Activated naive CD8-positive, alpha-beta T cell treated with anti-CD3 and anti-CD28 coated beads for 36 hours (primary cell): ENCODE measurements around the gene CETN1. TPM values are rescaled to one million over a fixed set of nuclear protein-coding genes. Genes with fewer than 3 reads are reported as not detected.

Experiments
- DNase-seq: peaks from one replicate; pipeline ENCODE4 v3.0.0; 2021
- H3K27ac Mint-ChIP-seq: one replicate; pipeline ENCODE4 v1.8.0; 2022; ENCODE audit warnings: mild to moderate bottlenecking, moderate library complexity, mixed read lengths
- H3K27me3 Mint-ChIP-seq: one replicate; pipeline ENCODE4 v1.8.0; 2022; ENCODE audit warnings: mild to moderate bottlenecking, mixed read lengths
- H3K36me3 Mint-ChIP-seq: one replicate; pipeline ENCODE4 v1.8.0; 2021; ENCODE audit warnings: mild to moderate bottlenecking, mixed read lengths
- H3K4me1 Mint-ChIP-seq: one replicate; pipeline ENCODE4 v1.8.0; 2021; ENCODE audit warnings: mixed read lengths
- H3K4me3 Mint-ChIP-seq: one replicate; pipeline ENCODE4 v1.8.0; 2022; ENCODE audit warnings: mild to moderate bottlenecking, moderate library complexity, mixed read lengths
- H3K9me3 Mint-ChIP-seq: one replicate; pipeline ENCODE4 v1.8.0; 2022; ENCODE audit warnings: mixed read lengths
- total RNA-seq, 2 experiments: library from RNA; stranded (reverse); gene quantifications; one replicate each; pipeline ENCODE4 v1.2.3, GENCODE V29; 2021

The CETN1 gene
- total RNA-seq, 2 experiments from 2014 or later: not detected

DNA sequence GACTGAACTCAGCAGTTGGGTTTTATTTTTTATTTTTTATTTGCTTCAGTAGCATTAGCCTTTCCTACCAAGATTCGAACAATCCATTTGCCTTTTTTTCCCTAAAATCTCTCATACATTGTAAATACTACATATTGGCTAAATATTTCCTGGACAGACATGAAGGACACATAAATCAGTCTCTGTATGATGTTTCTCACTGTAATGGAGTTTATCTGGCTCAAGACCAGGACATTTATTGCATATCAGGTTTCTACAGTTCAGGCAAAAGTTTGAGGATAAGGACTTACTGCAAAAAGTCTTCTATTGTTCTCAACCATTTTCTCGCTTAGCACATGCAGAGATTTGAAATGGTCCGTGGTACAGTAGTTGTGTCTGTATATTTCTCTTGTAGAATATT, 19.9 kb downstream of the CETN1 start:
- no peaks in the 10 kb centered on the region for H3K36me3 Mint-ChIP-seq
- H3K27me3 Mint-ChIP-seq: peaks cover 37% of the 10 kb centered on the region
- no peak for DNase-seq
- H3K27ac Mint-ChIP-seq: no peak overlapping the region
- peaks cover 5% of the 10 kb centered on the region for H3K4me1 Mint-ChIP-seq
- H3K4me3 Mint-ChIP-seq: no peak overlapping the region
- no peaks in the 10 kb centered on the region for H3K9me3 Mint-ChIP-seq

DNA sequence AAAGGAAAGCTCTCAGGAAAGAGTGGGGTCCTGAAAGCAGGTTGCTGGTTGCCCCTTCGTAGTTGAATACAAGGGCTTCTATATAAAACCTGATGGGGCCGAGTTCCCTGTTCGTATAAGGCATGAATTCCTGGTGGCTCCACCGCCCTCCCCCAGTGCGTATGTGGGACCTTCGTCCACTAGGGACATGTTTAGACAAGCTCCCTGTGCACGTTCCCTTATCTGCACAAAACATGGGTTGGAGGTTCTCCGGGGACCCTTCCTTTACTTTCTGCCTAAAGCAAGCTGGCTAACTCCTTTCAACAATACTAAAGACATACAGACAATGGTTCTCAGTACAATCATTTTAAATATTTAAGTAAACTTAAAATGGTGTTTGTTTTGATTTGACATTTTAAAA, 24.6 kb downstream of the CETN1 start:
- H3K4me3 Mint-ChIP-seq: no peak overlapping the region
- H3K27me3 Mint-ChIP-seq: peaks cover 21% of the 10 kb centered on the region
- H3K4me1 Mint-ChIP-seq: no peaks in the 10 kb centered on the region
- no peak overlapping the region for H3K27ac Mint-ChIP-seq
- no peaks in the 10 kb centered on the region for H3K9me3 Mint-ChIP-seq
- no peaks in the 10 kb centered on the region for H3K36me3 Mint-ChIP-seq
- DNase-seq: no peak

- Mint-ChIP-seq H3K4me3 (no peak overlapping the region), H3K27me3 (peaks cover 5% of the 10 kb centered on the region), H3K4me1 (no peaks in the 10 kb centered on the region), H3K27ac (no peak overlapping the region), H3K9me3 (no peaks in the 10 kb centered on the region), H3K36me3 (no peaks in the 10 kb centered on the region)
- no peak for DNase-seq
Measured at GRCh38 chr18:607930-608329, 27.8 kb downstream of the CETN1 start.

DNA sequence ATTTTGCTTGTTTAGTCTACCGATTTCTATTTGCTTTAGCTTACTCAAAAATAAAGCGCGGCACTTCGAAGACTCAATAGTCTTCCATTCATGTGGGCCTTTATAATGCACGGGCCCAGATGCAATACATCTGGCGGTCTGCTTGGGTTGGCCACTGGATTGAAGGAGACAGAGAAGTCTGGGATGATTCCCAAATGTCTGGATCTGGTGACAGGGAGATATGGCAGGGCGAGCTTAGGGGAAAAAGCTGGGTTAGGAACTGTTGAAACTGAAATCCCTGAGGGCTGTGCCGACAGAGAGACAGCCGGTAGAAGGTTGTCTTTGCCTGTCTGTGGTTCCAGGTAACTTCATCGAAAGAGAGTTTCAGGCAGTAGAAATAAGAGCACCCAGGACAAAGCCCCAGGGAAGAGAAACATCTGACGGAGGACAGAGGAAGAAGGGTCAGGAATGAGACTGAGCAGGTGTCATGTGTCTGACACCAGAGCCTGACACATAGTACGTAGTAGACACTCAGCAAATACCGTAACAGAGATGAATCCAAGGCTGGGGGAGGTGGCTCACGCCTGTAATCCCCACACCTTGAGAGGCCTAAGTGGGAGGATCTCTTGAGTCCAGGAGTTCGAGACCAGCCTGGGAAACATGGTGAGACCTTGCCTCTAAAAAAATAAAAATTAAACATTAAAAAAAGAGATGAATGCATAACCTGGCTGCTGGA, 30.2 kb downstream of the CETN1 start:
- H3K9me3 Mint-ChIP-seq: no peaks in the 10 kb centered on the region
- H3K27ac Mint-ChIP-seq: no peak overlapping the region
- no peak for DNase-seq
- no peaks in the 10 kb centered on the region for H3K4me1 Mint-ChIP-seq
- peaks cover 5% of the 10 kb centered on the region for H3K27me3 Mint-ChIP-seq
- no peaks in the 10 kb centered on the region for H3K36me3 Mint-ChIP-seq
- H3K4me3 Mint-ChIP-seq: no peak overlapping the region

- DNase-seq: no peak
- Mint-ChIP-seq H3K27me3 (no peaks in the 10 kb centered on the region), H3K36me3 (no peaks in the 10 kb centered on the region), H3K27ac (no peak overlapping the region), H3K9me3 (no peaks in the 10 kb centered on the region), H3K4me1 (no peaks in the 10 kb centered on the region), H3K4me3 (no peak overlapping the region)
Measured at GRCh38 chr18:612156-612555, 32.0 kb downstream of the CETN1 start.

GRCh38 chr18:614193-614592, 34.0 kb downstream of the CETN1 start:
- Mint-ChIP-seq H3K27ac (no peak overlapping the region), H3K27me3 (no peaks in the 10 kb centered on the region), H3K36me3 (no peaks in the 10 kb centered on the region), H3K9me3 (no peaks in the 10 kb centered on the region), H3K4me3 (no peak overlapping the region), H3K4me1 (no peaks in the 10 kb centered on the region)
- no peak for DNase-seq

- no peaks in the 10 kb centered on the region for H3K27me3 Mint-ChIP-seq
Measured at GRCh38 chr18:615092-615521, 34.9 kb downstream of the CETN1 start.

DNA sequence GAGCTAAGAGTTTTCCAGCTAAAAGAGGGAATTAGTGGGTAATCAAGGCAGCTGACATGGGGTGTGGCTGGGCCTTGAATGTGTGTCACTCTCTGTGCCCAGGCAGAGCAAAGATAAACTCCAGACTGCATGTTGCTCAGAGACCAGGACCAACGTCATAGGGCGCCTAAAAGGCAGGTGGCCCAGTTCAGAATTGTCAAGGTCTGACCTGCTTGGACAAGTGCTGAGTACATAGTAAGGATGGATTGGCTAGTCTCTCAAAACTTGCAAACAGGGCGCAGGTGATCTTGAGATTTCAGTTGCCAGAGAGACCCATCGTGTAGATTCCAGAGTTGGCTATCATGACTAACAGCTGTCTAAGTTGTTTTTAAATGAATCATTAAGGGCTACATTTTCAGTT, 35.6 kb downstream of the CETN1 start:
- Mint-ChIP-seq H3K4me3 (no peak overlapping the region), H3K9me3 (no peaks in the 10 kb centered on the region), H3K27me3 (no peaks in the 10 kb centered on the region), H3K36me3 (no peaks in the 10 kb centered on the region), H3K4me1 (no peaks in the 10 kb centered on the region), H3K27ac (no peak overlapping the region)
- DNase-seq: no peak

More at GRCh38 chr18:615092-615521, 34.9 kb downstream of the CETN1 start:
- no peaks in the 10 kb centered on the region for H3K36me3 Mint-ChIP-seq
- no peak overlapping the region for H3K4me3 Mint-ChIP-seq
- H3K27ac Mint-ChIP-seq: no peak overlapping the region
- DNase-seq: no peak
- no peaks in the 10 kb centered on the region for H3K9me3 Mint-ChIP-seq
- no peaks in the 10 kb centered on the region for H3K4me1 Mint-ChIP-seq

- H3K27me3 Mint-ChIP-seq: no peaks in the 10 kb centered on the region
- no peak overlapping the region for H3K27ac Mint-ChIP-seq
- H3K4me3 Mint-ChIP-seq: no peak overlapping the region
- H3K36me3 Mint-ChIP-seq: no peaks in the 10 kb centered on the region
- DNase-seq: no peak
- H3K9me3 Mint-ChIP-seq: no peaks in the 10 kb centered on the region
- H3K4me1 Mint-ChIP-seq: no peaks in the 10 kb centered on the region
Measured at GRCh38 chr18:616380-616995, 36.3 kb downstream of the CETN1 start.

DNA sequence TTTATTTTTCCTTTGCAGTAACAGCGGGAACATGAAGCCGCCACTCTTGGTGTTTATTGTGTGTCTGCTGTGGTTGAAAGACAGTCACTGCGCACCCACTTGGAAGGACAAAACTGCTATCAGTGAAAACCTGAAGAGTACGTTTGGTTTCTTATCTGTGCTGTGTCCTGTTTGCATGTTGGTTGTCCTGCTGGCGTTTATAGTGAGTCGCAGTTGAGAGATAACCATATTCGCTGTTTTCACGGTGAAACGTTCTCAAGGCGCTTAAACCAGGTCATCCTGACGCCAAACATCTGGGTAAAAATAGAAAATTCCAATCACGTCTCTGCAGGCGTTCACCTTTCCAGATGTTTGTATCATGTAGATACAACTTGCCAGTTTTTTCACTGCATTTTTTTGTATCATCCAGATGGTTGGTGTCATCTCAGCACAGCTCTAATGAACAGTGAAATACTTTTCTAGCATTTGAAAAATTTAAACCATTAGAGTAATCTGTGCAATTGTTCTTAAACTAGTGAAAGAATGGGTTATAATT, 37.9 kb downstream of the CETN1 start:
- no peaks in the 10 kb centered on the region for H3K36me3 Mint-ChIP-seq

GRCh38 chr18:618618-619017, 38.4 kb downstream of the CETN1 start:
- H3K36me3 Mint-ChIP-seq: no peaks in the 10 kb centered on the region

More for the DNA sequence above, 37.9 kb downstream of the CETN1 start:
- no peak overlapping the region for H3K4me3 Mint-ChIP-seq
- H3K27ac Mint-ChIP-seq: no peak overlapping the region
- H3K9me3 Mint-ChIP-seq: no peaks in the 10 kb centered on the region
- H3K27me3 Mint-ChIP-seq: no peaks in the 10 kb centered on the region
- DNase-seq: no peak
- H3K4me1 Mint-ChIP-seq: no peaks in the 10 kb centered on the region

GRCh38 chr18:621291-622043, 41.3 kb downstream of the CETN1 start:
- Mint-ChIP-seq H3K36me3 (no peaks in the 10 kb centered on the region), H3K4me3 (no peak overlapping the region), H3K27me3 (peaks cover 4% of the 10 kb centered on the region), H3K4me1 (peaks cover 1% of the 10 kb centered on the region), H3K9me3 (no peaks in the 10 kb centered on the region), H3K27ac (no peak overlapping the region)
- DNase-seq: no peak

More at GRCh38 chr18:618618-619017, 38.4 kb downstream of the CETN1 start:
- Mint-ChIP-seq H3K9me3 (no peaks in the 10 kb centered on the region), H3K4me1 (no peaks in the 10 kb centered on the region), H3K27ac (no peak overlapping the region), H3K4me3 (no peak overlapping the region), H3K27me3 (peaks cover under 1% of the 10 kb centered on the region)
- no peak for DNase-seq

DNA sequence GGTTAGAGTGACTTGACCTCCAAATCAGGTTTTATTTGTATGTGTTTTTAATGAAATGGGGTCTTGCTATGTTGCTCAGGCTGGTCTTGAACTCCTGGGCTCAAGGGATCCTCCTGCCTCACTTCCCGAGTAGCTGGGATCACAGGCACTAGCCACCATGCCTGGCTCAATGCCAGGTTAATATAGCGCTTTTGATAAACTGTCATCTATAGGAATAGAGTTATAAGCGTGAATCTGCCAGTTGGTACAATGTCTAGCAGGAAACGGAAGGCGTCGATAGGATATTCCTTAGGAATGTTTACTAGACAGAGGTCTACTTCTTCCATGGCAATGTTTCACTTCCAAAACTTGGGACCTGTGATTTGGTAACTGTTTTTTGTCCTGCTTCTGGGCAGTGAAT, 42.1 kb downstream of the CETN1 start:
- Mint-ChIP-seq H3K36me3 (no peaks in the 10 kb centered on the region), H3K27ac (no peak overlapping the region), H3K4me3 (no peak overlapping the region), H3K9me3 (no peaks in the 10 kb centered on the region), H3K4me1 (peaks cover 1% of the 10 kb centered on the region), H3K27me3 (peaks cover 4% of the 10 kb centered on the region)
- no peak for DNase-seq

DNA sequence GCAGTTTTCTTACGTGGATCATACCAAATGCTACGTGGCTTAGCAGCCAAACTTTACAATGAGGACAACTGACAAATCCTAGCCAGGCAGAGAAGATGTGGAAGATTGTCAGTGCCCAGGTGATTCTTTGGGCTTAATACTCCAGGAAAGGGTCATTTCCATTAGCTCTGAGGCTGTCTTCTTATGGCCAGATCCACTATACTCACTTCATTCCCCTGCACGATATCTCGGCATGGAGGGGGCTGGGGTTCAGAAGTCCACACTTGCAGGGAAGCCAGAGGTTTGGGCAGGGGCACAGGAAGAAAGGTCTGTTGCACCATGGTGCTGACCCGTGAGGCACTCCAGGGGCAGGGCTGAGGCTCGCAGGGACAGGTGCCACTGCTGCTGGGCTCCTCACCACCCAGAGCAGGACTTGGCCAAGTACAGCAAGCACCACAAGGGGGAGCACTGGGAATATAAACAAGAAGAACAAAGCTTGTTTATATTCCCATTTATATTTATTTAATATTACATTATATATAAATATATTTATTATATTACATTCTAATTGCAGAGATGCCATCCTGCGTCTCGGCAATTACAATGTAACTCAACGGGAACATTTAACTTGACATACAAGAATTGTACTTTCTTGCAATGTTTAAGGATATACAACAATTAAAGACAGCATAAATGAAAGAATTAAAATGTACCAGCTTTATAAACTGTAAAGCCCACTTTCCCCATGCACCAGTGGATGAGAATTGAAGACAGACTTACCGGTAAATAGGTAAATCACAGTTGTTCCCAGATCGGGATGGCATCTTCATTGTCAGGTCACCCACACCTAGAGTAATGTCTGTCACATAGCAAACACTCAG, 43.8 kb downstream of the CETN1 start:
- H3K27ac Mint-ChIP-seq: no peak overlapping the region
- no peaks in the 10 kb centered on the region for H3K36me3 Mint-ChIP-seq
- H3K4me1 Mint-ChIP-seq: peaks cover 1% of the 10 kb centered on the region
- H3K4me3 Mint-ChIP-seq: no peak overlapping the region
- H3K9me3 Mint-ChIP-seq: no peaks in the 10 kb centered on the region
- DNase-seq: peak; percentile 53
- H3K27me3 Mint-ChIP-seq: peaks cover 4% of the 10 kb centered on the region
